ENCODE measurements around the gene NUP98. TPM values are rescaled to one million over a fixed set of nuclear protein-coding genes. Genes with fewer than 3 reads are reported as not detected.

The NUP98 gene
- total and polyA plus RNA-seq, 2 of the 13 experiments (the other 11 are each of a cell fraction or from before 2014, with no cell fraction given) = 76.6 to 85.3 TPM

DNA sequence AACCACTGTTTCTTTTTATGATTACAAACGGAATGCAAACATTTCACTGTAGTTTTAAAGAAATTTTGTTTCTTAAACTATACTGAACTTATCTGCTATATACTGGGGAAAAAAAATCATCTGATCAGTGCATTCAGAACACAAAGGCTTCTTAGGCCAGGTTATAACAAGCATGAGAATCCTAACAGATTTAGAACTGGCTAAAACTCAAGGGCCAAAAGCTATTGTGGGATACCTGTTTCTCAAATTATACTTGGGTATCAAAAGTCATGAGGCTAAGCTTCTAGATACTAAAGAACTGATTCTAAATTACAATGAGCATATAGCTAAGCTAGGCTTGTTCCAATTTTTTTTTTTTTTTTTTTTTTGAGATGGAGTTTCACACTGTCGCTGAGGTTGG is 96.4 kb downstream of the NUP98 start:
- ChIA-PET POLR2A (interaction anchor here (1.5 kb wide), 1 partner anchor 9 kb away, joined by 3 read pairs; no protein-coding TSS in a partner anchor), CTCF (ENCODE audit: low intra/inter-chr PET ratio, low total read pairs) (no interaction called here)
- no TSS peak for BruUV-seq (replicated peaks)
- Histone ChIP-seq H3K27ac (ENCODE audit: extremely low read length, insufficient read depth, low read length) (no peak overlapping the region), H3K4me2 (ENCODE audit: low read depth, low read length) (no peak overlapping the region), H3K9ac (ENCODE audit: insufficient read depth, low read depth, low read length) (no peak overlapping the region), H4K20me1 (ENCODE audit: insufficient read depth, low read length) (no peaks in the 10 kb centered on the region), H3K4me1 (ENCODE audit: insufficient read depth, low read length) (no peaks in the 10 kb centered on the region), H3K36me3 (replicated peaks in 1 of 2; ENCODE audit: control insufficient read depth in 1 of 2, insufficient read depth in 2 of 2, low read length in 2 of 2) (peaks cover 14 to 73% of the 10 kb centered on the region in 2 experiments), H3K9me3 (ENCODE audit: low read length) (no peaks in the 10 kb centered on the region), H2AFZ (ENCODE audit: low read length) (no peak overlapping the region), H3K27me3 (ENCODE audit: control insufficient read depth in 1 of 2, insufficient read depth in 2 of 2, low read length in 2 of 2) (no peaks in the 10 kb centered on the region), H3K79me2 (ENCODE audit: insufficient read depth, low read length) (no peaks in the 10 kb centered on the region), H3K4me3 (replicated peaks in 1 of 3; ENCODE audit: insufficient read depth in 1 of 3, low read depth in 2 of 3, low read length in 3 of 3) (no peak overlapping the region)
- intact Hi-C loops (cut with micrococcal nuclease; ENCODE audit: unreplicated experiment) (no loop called here), in situ Hi-C loops (cut with HindIII; ENCODE audit: extremely low pct_ligation_motif_present, low pct_unique_long_range_greater_than_20kb) (no loop called here)
- WGBS (ENCODE audit: low lambda C conversion rate) = 96% methylated on average over 2 of the region's 2 CpGs
- FAIRE-seq (no peak), ATAC-seq (no peak), DNase-seq (ENCODE audit: low spot score) (no peak)
- no peak for TF ChIP-seq HMGXB4 (CRISPR knock-in tag; IDR thresholded peaks at IDR 0.05; ENCODE audit: borderline replicate concordance in 1 of 2, low read depth in 1 of 2)
- no peak for TF ChIP-seq PCBP2 (optimal IDR thresholded peaks at IDR 0.05; ENCODE audit: low read depth, low read length, poor library complexity, severe bottlenecking)
- TF ChIP-seq THAP11 (CRISPR knock-in tag; IDR thresholded peaks at IDR 0.05) = no peak
- TF ChIP-seq MEIS1 (CRISPR knock-in tag; IDR thresholded peaks at IDR 0.05; ENCODE audit: borderline replicate concordance) = no peak

DNA sequence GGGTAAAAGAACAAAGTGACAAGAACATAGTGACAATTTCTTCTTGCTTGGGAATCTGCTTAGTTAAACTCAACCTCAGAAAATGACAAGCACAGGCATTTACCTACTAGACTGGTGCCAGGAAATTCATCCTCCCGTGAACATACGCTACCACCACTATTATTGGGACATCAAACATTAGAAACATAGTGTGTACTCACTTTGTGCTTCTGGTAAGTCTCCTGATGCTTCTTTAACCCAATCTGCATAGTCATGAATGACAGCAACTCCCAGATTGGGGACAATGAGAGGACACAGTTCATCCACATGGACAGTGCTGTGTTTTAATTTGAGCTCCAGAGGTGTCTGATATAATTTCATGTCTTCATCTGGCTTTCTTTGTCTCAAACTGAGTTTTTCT is 96.9 kb downstream of the NUP98 start:
- POLR2A ChIA-PET = interaction anchor here (1.5 kb wide), 1 partner anchor 8 kb away, joined by 3 read pairs; no protein-coding TSS in a partner anchor
- H3K4me1 ChIP-seq (ENCODE audit: insufficient read depth, low read length) = no peaks in the 10 kb centered on the region
- no peak overlapping the region for H3K4me2 ChIP-seq (ENCODE audit: low read depth, low read length)
- H3K36me3 ChIP-seq (replicated peaks in 1 of 2; ENCODE audit: control insufficient read depth in 1 of 2, insufficient read depth in 2 of 2, low read length in 2 of 2) = peaks cover 14 to 74% of the 10 kb centered on the region in 2 experiments
- intact Hi-C loops (cut with micrococcal nuclease; ENCODE audit: unreplicated experiment) = no loop called here
- no peaks in the 10 kb centered on the region for H4K20me1 ChIP-seq (ENCODE audit: insufficient read depth, low read length)
- ATAC-seq (no peak), FAIRE-seq (no peak), DNase-seq (ENCODE audit: low spot score) (no peak)
- H3K27me3 ChIP-seq (ENCODE audit: control insufficient read depth in 1 of 2, insufficient read depth in 2 of 2, low read length in 2 of 2) = no peaks in the 10 kb centered on the region
- in situ Hi-C loops (cut with HindIII; ENCODE audit: extremely low pct_ligation_motif_present, low pct_unique_long_range_greater_than_20kb) = no loop called here
- WGBS (ENCODE audit: low lambda C conversion rate) = 95% methylated on average over 2 of the region's 2 CpGs
- BruUV-seq (replicated peaks) = no TSS peak
- H3K4me3 ChIP-seq (replicated peaks in 1 of 3; ENCODE audit: insufficient read depth in 1 of 3, low read depth in 2 of 3, low read length in 3 of 3) = no peak overlapping the region
- no peak overlapping the region for H3K9ac ChIP-seq (ENCODE audit: insufficient read depth, low read depth, low read length)
- H2AFZ ChIP-seq (ENCODE audit: low read length) = no peak overlapping the region
- no peaks in the 10 kb centered on the region for H3K9me3 ChIP-seq (ENCODE audit: low read length)
- CTCF ChIA-PET (ENCODE audit: low intra/inter-chr PET ratio, low total read pairs) = no interaction called here
- no peak overlapping the region for H3K27ac ChIP-seq (ENCODE audit: extremely low read length, insufficient read depth, low read length)
- H3K79me2 ChIP-seq (ENCODE audit: insufficient read depth, low read length) = no peaks in the 10 kb centered on the region
- TF ChIP-seq MBD4 (IDR thresholded peaks at IDR 0.05; ENCODE audit: borderline replicate concordance, low read length) (no peak), ZNF232 (CRISPR knock-in tag; IDR thresholded peaks at IDR 0.05; ENCODE audit: borderline replicate concordance) (no peak), FOXO1 (CRISPR knock-in tag; IDR thresholded peaks at IDR 0.05) (no peak), ZNF710 (CRISPR knock-in tag; IDR thresholded peaks at IDR 0.05; ENCODE audit: borderline replicate concordance) (no peak), CEBPB (IDR thresholded peaks at IDR 0.05; ENCODE audit: borderline replicate concordance, low read depth, low read length) (no peak), ZSCAN20 (CRISPR knock-in tag; IDR thresholded peaks at IDR 0.05; ENCODE audit: borderline replicate concordance) (no peak), SOX6 (IDR thresholded peaks at IDR 0.05) (no peak), SOX6 (CRISPR knock-in tag; IDR thresholded peaks at IDR 0.05) (no peak), FOXA1 (IDR thresholded peaks at IDR 0.05) (no peak), FOXA1 (CRISPR knock-in tag; IDR thresholded peaks at IDR 0.05) (no peak), NFYB (CRISPR knock-in tag; IDR thresholded peaks at IDR 0.05) (no peak), KDM1A (CRISPR knock-in tag; IDR thresholded peaks at IDR 0.05) (no peak), MTA3 (CRISPR knock-in tag; IDR thresholded peaks at IDR 0.05) (no peak), RBAK (CRISPR knock-in tag; IDR thresholded peaks at IDR 0.05) (no peak)
